ENCODE measurements around the gene GALNT10. TPM values are rescaled to one million over a fixed set of nuclear protein-coding genes. Genes with fewer than 3 reads are reported as not detected.

GALNT10 gene
- total RNA-seq, 1 experiment from 2014 or later: 22.9 TPM

GRCh38 chr5:154276261-154276972, 85.9 kb downstream of the GALNT10 start:
- no peak for TF ChIP-seq SP1 (CRISPR knock-in tag; conservative IDR thresholded peaks at IDR 0.05)
- TF ChIP-seq, protein P1, sequence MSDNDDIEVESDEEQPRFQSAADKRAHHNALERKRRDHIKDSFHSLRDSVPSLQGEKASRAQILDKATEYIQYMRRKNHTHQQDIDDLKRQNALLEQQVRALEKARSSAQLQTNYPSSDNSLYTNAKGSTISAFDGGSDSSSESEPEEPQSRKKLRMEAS (CRISPR knock-in tag; IDR thresholded peaks at IDR 0.05): no peak
- no peak for TF ChIP-seq ZNF121 (CRISPR knock-in tag; IDR thresholded peaks at IDR 0.05)
- TF ChIP-seq FOXJ3 (CRISPR knock-in tag; IDR thresholded peaks at IDR 0.05; ENCODE audit: borderline replicate concordance): no peak
- TF ChIP-seq, protein P2, sequence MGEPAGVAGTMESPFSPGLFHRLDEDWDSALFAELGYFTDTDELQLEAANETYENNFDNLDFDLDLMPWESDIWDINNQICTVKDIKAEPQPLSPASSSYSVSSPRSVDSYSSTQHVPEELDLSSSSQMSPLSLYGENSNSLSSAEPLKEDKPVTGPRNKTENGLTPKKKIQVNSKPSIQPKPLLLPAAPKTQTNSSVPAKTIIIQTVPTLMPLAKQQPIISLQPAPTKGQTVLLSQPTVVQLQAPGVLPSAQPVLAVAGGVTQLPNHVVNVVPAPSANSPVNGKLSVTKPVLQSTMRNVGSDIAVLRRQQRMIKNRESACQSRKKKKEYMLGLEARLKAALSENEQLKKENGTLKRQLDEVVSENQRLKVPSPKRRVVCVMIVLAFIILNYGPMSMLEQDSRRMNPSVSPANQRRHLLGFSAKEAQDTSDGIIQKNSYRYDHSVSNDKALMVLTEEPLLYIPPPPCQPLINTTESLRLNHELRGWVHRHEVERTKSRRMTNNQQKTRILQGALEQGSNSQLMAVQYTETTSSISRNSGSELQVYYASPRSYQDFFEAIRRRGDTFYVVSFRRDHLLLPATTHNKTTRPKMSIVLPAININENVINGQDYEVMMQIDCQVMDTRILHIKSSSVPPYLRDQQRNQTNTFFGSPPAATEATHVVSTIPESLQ (CRISPR knock-in tag; IDR thresholded peaks at IDR 0.05): no peak
- TF ChIP-seq TEAD4 (CRISPR knock-in tag; IDR thresholded peaks at IDR 0.05): no peak
- no peak for TF ChIP-seq ETV6 (CRISPR knock-in tag; IDR thresholded peaks at IDR 0.05)
- TF ChIP-seq ZNF416 (CRISPR knock-in tag; IDR thresholded peaks at IDR 0.05): no peak
- no peak for TF ChIP-seq EMX1 (CRISPR knock-in tag; IDR thresholded peaks at IDR 0.05)
- no peak for TF ChIP-seq ZNF138 (CRISPR knock-in tag; conservative IDR thresholded peaks at IDR 0.05)
- TF ChIP-seq ZNF317 (CRISPR knock-in tag; IDR thresholded peaks at IDR 0.05; ENCODE audit: borderline replicate concordance, low read depth): no peak
- TF ChIP-seq TCF7 (CRISPR knock-in tag; IDR thresholded peaks at IDR 0.05; ENCODE audit: low read depth): no peak
- no peak for TF ChIP-seq STAT6 (CRISPR knock-in tag; conservative IDR thresholded peaks at IDR 0.05; ENCODE audit: low read depth)
- no peak for TF ChIP-seq ZNF512 (CRISPR knock-in tag; IDR thresholded peaks at IDR 0.05; ENCODE audit: borderline replicate concordance)
- TF ChIP-seq MYBL2 (CRISPR knock-in tag; IDR thresholded peaks at IDR 0.05): no peak
- TF ChIP-seq GTF2I (CRISPR knock-in tag; conservative IDR thresholded peaks at IDR 0.05): no peak
- TF ChIP-seq, protein P3, sequence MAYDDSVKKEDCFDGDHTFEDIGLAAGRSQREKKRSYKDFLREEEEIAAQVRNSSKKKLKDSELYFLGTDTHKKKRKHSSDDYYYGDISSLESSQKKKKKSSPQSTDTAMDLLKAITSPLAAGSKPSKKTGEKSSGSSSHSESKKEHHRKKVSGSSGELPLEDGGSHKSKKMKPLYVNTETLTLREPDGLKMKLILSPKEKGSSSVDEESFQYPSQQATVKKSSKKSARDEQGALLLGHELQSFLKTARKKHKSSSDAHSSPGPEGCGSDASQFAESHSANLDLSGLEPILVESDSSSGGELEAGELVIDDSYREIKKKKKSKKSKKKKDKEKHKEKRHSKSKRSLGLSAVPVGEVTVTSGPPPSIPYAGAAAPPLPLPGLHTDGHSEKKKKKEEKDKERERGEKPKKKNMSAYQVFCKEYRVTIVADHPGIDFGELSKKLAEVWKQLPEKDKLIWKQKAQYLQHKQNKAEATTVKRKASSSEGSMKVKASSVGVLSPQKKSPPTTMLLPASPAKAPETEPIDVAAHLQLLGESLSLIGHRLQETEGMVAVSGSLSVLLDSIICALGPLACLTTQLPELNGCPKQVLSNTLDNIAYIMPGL (CRISPR knock-in tag; IDR thresholded peaks at IDR 0.05): no peak
- TF ChIP-seq KAT7 (CRISPR knock-in tag; IDR thresholded peaks at IDR 0.05; ENCODE audit: borderline replicate concordance): no peak
- TF ChIP-seq, protein P4, sequence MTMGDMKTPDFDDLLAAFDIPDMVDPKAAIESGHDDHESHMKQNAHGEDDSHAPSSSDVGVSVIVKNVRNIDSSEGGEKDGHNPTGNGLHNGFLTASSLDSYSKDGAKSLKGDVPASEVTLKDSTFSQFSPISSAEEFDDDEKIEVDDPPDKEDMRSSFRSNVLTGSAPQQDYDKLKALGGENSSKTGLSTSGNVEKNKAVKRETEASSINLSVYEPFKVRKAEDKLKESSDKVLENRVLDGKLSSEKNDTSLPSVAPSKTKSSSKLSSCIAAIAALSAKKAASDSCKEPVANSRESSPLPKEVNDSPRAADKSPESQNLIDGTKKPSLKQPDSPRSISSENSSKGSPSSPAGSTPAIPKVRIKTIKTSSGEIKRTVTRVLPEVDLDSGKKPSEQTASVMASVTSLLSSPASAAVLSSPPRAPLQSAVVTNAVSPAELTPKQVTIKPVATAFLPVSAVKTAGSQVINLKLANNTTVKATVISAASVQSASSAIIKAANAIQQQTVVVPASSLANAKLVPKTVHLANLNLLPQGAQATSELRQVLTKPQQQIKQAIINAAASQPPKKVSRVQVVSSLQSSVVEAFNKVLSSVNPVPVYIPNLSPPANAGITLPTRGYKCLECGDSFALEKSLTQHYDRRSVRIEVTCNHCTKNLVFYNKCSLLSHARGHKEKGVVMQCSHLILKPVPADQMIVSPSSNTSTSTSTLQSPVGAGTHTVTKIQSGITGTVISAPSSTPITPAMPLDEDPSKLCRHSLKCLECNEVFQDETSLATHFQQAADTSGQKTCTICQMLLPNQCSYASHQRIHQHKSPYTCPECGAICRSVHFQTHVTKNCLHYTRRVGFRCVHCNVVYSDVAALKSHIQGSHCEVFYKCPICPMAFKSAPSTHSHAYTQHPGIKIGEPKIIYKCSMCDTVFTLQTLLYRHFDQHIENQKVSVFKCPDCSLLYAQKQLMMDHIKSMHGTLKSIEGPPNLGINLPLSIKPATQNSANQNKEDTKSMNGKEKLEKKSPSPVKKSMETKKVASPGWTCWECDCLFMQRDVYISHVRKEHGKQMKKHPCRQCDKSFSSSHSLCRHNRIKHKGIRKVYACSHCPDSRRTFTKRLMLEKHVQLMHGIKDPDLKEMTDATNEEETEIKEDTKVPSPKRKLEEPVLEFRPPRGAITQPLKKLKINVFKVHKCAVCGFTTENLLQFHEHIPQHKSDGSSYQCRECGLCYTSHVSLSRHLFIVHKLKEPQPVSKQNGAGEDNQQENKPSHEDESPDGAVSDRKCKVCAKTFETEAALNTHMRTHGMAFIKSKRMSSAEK (CRISPR knock-in tag; IDR thresholded peaks at IDR 0.05; ENCODE audit: borderline replicate concordance): no peak
- TF ChIP-seq SMAD3 (CRISPR knock-in tag; IDR thresholded peaks at IDR 0.05; ENCODE audit: borderline replicate concordance): no peak
- CTCF ChIA-PET: no interaction called here
- Mint-ChIP-seq H3K4me3 (no peak overlapping the region), H3K27ac (no peak overlapping the region), H3K27me3 (ENCODE audit: low read depth) (no peaks in the 10 kb centered on the region), H3K9me3 (no peaks in the 10 kb centered on the region), H3K36me3 (no peaks in the 10 kb centered on the region), H3K4me1 (no peaks in the 10 kb centered on the region; the same call in 1 of the 2 replicates)
- DNase-seq (ENCODE audit: low spot score): no peak
- POLR2A ChIA-PET: no interaction called here
- no peak for ATAC-seq

Data from WTC11 (cell line).